Measurements from ENCODE around the gene SYT14. TPM values are rescaled to one million over a fixed set of nuclear protein-coding genes. Genes with fewer than 3 reads are reported as not detected.

Gene SYT14
- total and polyA plus RNA-seq, 8 donors: 0.14 to 1.2 (median 0.54) TPM

DNA sequence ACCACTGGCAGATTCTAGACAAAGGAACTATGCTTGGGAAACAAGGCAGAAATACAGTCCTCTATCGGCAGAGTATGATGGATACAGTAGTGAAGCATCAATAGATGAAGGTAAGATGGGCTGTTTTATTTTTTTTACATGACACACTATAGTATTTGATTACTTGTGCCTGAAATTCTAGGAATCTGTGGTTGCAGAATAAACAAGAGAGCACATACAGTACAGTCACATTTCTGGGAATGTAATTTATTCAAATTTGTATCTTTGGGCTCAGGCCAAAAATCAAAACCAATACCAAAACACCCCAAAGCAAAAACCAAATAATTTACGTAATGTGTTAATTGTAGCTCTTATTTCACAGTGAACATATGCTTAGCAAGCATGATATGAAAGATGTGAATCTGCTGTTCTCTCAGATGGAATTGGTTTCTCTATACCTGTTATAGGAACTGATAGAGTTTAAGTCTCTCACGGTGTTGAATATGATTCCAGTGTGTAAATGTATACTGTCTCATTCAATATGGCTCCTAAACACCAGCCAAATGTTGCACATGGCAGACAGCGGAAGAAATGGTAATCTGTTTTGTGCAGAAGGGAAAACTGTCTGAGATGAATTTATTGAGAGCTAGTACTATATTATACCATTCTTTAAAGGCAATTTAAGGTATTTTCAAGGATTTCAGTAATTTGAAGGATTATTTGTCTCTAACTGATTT lies 83.3 kb downstream of the SYT14 start:
- no peak for ATAC-seq

GRCh38 chr1:210022044-210022443 lies 84.0 kb downstream of the SYT14 start:
- FAIRE-seq: no peak

More for the DNA sequence above, 83.3 kb downstream of the SYT14 start:
- no peak for TF ChIP-seq CTCF (IDR thresholded peaks at IDR 0.05)
- intact Hi-C loops (cut with DNase I): no loop called here
- Histone ChIP-seq H3K36me3 (no peaks in the 10 kb centered on the region), H3K4me3 (no peak overlapping the region), H3K27me3 (no peaks in the 10 kb centered on the region), H3K9me3 (no peaks in the 10 kb centered on the region), H3K4me1 (no peaks in the 10 kb centered on the region), H3K27ac (no peak overlapping the region)
- DNase-seq (no peak), FAIRE-seq (no peak)
- 72 to 88% methylated on average over 4 of the region's 4 CpGs for WGBS, 2 donors

DNA sequence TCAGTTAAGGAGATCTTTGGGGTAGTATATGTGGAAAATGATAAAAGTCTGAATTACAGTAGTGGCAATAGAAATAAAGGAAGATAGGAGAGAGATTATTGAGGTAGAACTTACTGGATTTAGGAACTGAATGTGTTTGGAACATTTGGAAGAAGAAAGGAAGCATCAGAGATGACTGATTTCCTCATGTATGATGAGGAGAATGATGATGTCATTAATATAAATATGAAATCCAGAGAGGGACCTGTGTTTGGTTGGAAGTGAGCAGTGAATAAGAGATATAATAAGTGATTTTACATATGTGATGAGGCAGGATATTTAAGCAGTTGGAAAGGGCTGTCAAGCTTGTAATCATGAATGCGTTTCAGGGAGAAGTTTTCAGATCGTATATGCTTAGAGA lies 86.3 kb downstream of the SYT14 start:
- no peak for FAIRE-seq
- DNase-seq: no peak
- H3K4me3 ChIP-seq: no peak overlapping the region
- no peaks in the 10 kb centered on the region for H3K9me3 ChIP-seq
- H3K36me3 ChIP-seq: no peaks in the 10 kb centered on the region
- 66 to 74% methylated on average over 2 of the region's 2 CpGs for WGBS, 2 donors
- no peak for TF ChIP-seq CTCF (IDR thresholded peaks at IDR 0.05)
- H3K4me1 ChIP-seq: no peaks in the 10 kb centered on the region
- intact Hi-C loops (cut with DNase I): no loop called here
- ATAC-seq: no peak
- no peak overlapping the region for H3K27ac ChIP-seq
- no peaks in the 10 kb centered on the region for H3K27me3 ChIP-seq

More at GRCh38 chr1:210022044-210022443, 84.0 kb downstream of the SYT14 start:
- no peak overlapping the region for H3K27ac ChIP-seq
- no peaks in the 10 kb centered on the region for H3K27me3 ChIP-seq
- no peak for DNase-seq
- H3K9me3 ChIP-seq: no peaks in the 10 kb centered on the region
- no peaks in the 10 kb centered on the region for H3K4me1 ChIP-seq
- TF ChIP-seq CTCF (IDR thresholded peaks at IDR 0.05): no peak
- intact Hi-C loops (cut with DNase I): no loop called here
- ATAC-seq: no peak
- H3K36me3 ChIP-seq: no peaks in the 10 kb centered on the region
- no peak overlapping the region for H3K4me3 ChIP-seq

DNA sequence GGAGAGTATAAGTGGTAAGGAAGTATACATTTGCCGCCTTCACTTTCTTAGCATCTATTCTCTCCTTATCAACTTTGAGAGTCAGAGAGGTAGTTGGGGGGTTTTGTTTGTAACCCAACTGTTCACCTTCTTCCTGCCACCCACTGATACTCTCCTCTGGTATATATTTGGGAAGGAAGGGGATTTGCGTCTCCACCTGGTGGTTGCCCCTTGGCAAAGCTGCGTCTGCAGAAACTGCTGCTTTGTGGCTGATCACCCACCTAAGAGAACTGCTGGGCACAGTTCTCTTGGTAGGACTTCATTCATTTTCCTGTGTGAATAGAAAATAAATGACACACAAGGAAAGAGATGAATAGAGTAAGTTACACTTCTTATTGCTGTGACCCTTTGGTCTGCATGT lies 87.0 kb downstream of the SYT14 start:
- H3K27ac ChIP-seq: no peak overlapping the region
- FAIRE-seq (no peak), ATAC-seq (no peak), DNase-seq (no peak)
- no peak overlapping the region for H3K4me3 ChIP-seq
- 64 to 72% methylated on average over 3 of the region's 3 CpGs for WGBS, 2 donors
- H3K36me3 ChIP-seq: no peaks in the 10 kb centered on the region
- no peaks in the 10 kb centered on the region for H3K27me3 ChIP-seq
- intact Hi-C loops (cut with DNase I): no loop called here
- no peaks in the 10 kb centered on the region for H3K4me1 ChIP-seq
- no peaks in the 10 kb centered on the region for H3K9me3 ChIP-seq
- TF ChIP-seq CTCF (IDR thresholded peaks at IDR 0.05): no peak

DNA sequence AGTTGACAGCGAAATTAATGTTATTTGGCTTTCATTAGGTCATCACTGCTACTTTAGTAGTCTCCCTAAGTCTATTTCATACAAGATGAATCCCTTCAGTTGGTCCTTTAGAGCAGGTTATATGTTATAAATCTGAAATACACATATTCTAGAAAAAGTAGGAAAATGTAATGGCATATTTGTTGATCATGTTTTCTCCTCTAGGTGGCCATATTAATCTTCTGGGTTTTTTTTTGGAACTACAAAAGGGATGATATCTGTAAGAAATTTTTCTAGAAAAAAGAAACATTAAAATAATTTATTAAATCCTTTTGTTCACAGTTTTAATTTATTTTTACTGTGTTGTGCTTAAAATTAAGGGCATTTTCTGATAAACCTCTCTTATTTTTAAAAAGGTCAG lies 87.9 kb downstream of the SYT14 start:
- no peak for FAIRE-seq

More for the DNA sequence above, 87.9 kb downstream of the SYT14 start:
- 55 to 56% methylated on average over 1 of the region's 1 CpG for WGBS, 2 donors
- DNase-seq (no peak), ATAC-seq (no peak)
- H3K4me1 ChIP-seq: no peaks in the 10 kb centered on the region
- intact Hi-C loops (cut with DNase I): no loop called here
- TF ChIP-seq CTCF (IDR thresholded peaks at IDR 0.05): no peak
- H3K4me3 ChIP-seq: no peak overlapping the region
- no peaks in the 10 kb centered on the region for H3K9me3 ChIP-seq
- H3K27me3 ChIP-seq: no peaks in the 10 kb centered on the region
- no peaks in the 10 kb centered on the region for H3K36me3 ChIP-seq
- H3K27ac ChIP-seq: no peak overlapping the region

Data from pancreas (tissue), 10 donors.